IPS-18a (cell line): Measurements from ENCODE around the gene SAMD9.
"Not testable (repeated sequence)": the region's sequence is repeated elsewhere in the genome, so short reads cannot be mapped to it uniquely, and the experiment has no call there.

Source experiments
- H3K27ac ChIP-seq: one replicate; pipeline ENCODE4 v1.5.1; 2013; ENCODE audit warnings: low read length
- H3K27me3 ChIP-seq: one replicate; pipeline ENCODE4 v1.6.1; 2013; ENCODE audit warnings: mild to moderate bottlenecking, low read length; ENCODE audit not compliant: control insufficient read depth, insufficient read depth
- H3K36me3 ChIP-seq: one replicate; pipeline ENCODE4 v1.6.1; 2013; ENCODE audit warnings: low read depth, low read length; ENCODE audit not compliant: control insufficient read depth
- H3K4me1 ChIP-seq: one replicate; pipeline ENCODE4 v1.6.1; 2013; ENCODE audit warnings: low read depth, low read length; ENCODE audit not compliant: control insufficient read depth
- H3K4me3 ChIP-seq: one replicate; pipeline ENCODE4 v1.5.1; 2013; ENCODE audit warnings: low read length
- H3K9ac ChIP-seq: one replicate; pipeline ENCODE4 v1.6.1; 2013; ENCODE audit warnings: mild to moderate bottlenecking, low read length, moderate library complexity
- H3K9me3 ChIP-seq: one replicate; pipeline ENCODE4 v1.6.1; 2013; ENCODE audit warnings: low read depth, low read length; ENCODE audit not compliant: control insufficient read depth

The SAMD9 gene

GRCh38 chr7:93119191-93119905, 1.6 kb upstream of the SAMD9 start:
- Histone ChIP-seq H3K9me3 (no peaks in the 10 kb centered on the region), H3K4me1 (no peaks in the 10 kb centered on the region), H3K27me3 (no peaks in the 10 kb centered on the region), H3K9ac (no peak overlapping the region), H3K36me3 (no peaks in the 10 kb centered on the region), H3K27ac (no peak overlapping the region), H3K4me3 (no peak overlapping the region)

- H3K27me3 ChIP-seq, result no peaks in the 10 kb centered on the region
- H3K27ac ChIP-seq, result no peak overlapping the region
- no peaks in the 10 kb centered on the region for H3K4me1 ChIP-seq
- no peaks in the 10 kb centered on the region for H3K9me3 ChIP-seq
- H3K4me3 ChIP-seq, result no peak overlapping the region
- no peak overlapping the region for H3K9ac ChIP-seq
- no peaks in the 10 kb centered on the region for H3K36me3 ChIP-seq
Measured at GRCh38 chr7:93117327-93117726, 452 bp downstream of the SAMD9 start.

GRCh38 chr7:93115796-93116195, 2.0 kb downstream of the SAMD9 start:
- H3K4me3 ChIP-seq, result no peak overlapping the region
- H3K9me3 ChIP-seq, result no peaks in the 10 kb centered on the region
- H3K36me3 ChIP-seq, result no peaks in the 10 kb centered on the region
- no peak overlapping the region for H3K9ac ChIP-seq
- no peaks in the 10 kb centered on the region for H3K27me3 ChIP-seq
- no peak overlapping the region for H3K27ac ChIP-seq
- H3K4me1 ChIP-seq, result no peaks in the 10 kb centered on the region

- Histone ChIP-seq H3K4me1 (no peaks in the 10 kb centered on the region), H3K9me3 (no peaks in the 10 kb centered on the region), H3K27me3 (no peaks in the 10 kb centered on the region), H3K27ac (no peak overlapping the region), H3K4me3 (no peak overlapping the region), H3K9ac (no peak overlapping the region), H3K36me3 (no peaks in the 10 kb centered on the region)
Measured at GRCh38 chr7:93108003-93108402, 9.8 kb downstream of the SAMD9 start.

- H3K27me3 ChIP-seq, result no peaks in the 10 kb centered on the region
- H3K27ac ChIP-seq, result no peak overlapping the region
- no peaks in the 10 kb centered on the region for H3K9me3 ChIP-seq
- H3K4me1 ChIP-seq, result no peaks in the 10 kb centered on the region
- H3K4me3 ChIP-seq, result no peak overlapping the region
- H3K9ac ChIP-seq, result no peak overlapping the region
- H3K36me3 ChIP-seq, result no peaks in the 10 kb centered on the region
Measured at GRCh38 chr7:93097388-93097787, 20.4 kb downstream of the SAMD9 start.

- Histone ChIP-seq H3K27ac (no peak overlapping the region), H3K9me3 (no peaks in the 10 kb centered on the region), H3K36me3 (no peaks in the 10 kb centered on the region), H3K4me1 (no peaks in the 10 kb centered on the region), H3K27me3 (no peaks in the 10 kb centered on the region), H3K9ac (no peak overlapping the region), H3K4me3 (no peak overlapping the region)
Measured at GRCh38 chr7:93092757-93093370, 24.9 kb downstream of the SAMD9 start.

GRCh38 chr7:93073357-93073756, 44.4 kb downstream of the SAMD9 start:
- not testable (repeated sequence) for H3K27ac ChIP-seq, H3K27me3 ChIP-seq, H3K4me1 ChIP-seq, H3K4me3 ChIP-seq, H3K9ac ChIP-seq, H3K9me3 ChIP-seq, H3K36me3 ChIP-seq

GRCh38 chr7:93062599-93062998, 55.2 kb downstream of the SAMD9 start:
- Histone ChIP-seq H3K4me1 (no peaks in the 10 kb centered on the region), H3K27me3 (no peaks in the 10 kb centered on the region), H3K36me3 (no peaks in the 10 kb centered on the region), H3K4me3 (no peak overlapping the region), H3K27ac (no peak overlapping the region), H3K9me3 (peaks cover 3% of the 10 kb centered on the region), H3K9ac (no peak overlapping the region)

- no peaks in the 10 kb centered on the region for H3K27me3 ChIP-seq
Measured at GRCh38 chr7:93060865-93061264, 56.9 kb downstream of the SAMD9 start.

GRCh38 chr7:93060025-93060424, 57.8 kb downstream of the SAMD9 start:
- H3K36me3 ChIP-seq, result no peaks in the 10 kb centered on the region

More at GRCh38 chr7:93060865-93061264, 56.9 kb downstream of the SAMD9 start:
- no peaks in the 10 kb centered on the region for H3K9me3 ChIP-seq
- no peak overlapping the region for H3K27ac ChIP-seq
- H3K9ac ChIP-seq, result no peak overlapping the region
- H3K4me1 ChIP-seq, result no peaks in the 10 kb centered on the region
- no peak overlapping the region for H3K4me3 ChIP-seq
- H3K36me3 ChIP-seq, result no peaks in the 10 kb centered on the region

GRCh38 chr7:93056621-93057020, 61.2 kb downstream of the SAMD9 start:
- H3K36me3 ChIP-seq, H3K27ac ChIP-seq, H3K27me3 ChIP-seq, H3K9me3 ChIP-seq, H3K4me1 ChIP-seq, H3K9ac ChIP-seq, H3K4me3 ChIP-seq: not testable (repeated sequence)

More at GRCh38 chr7:93060025-93060424, 57.8 kb downstream of the SAMD9 start:
- Histone ChIP-seq H3K4me3 (no peak overlapping the region), H3K9me3 (no peaks in the 10 kb centered on the region), H3K9ac (no peak overlapping the region), H3K27ac (no peak overlapping the region), H3K4me1 (no peaks in the 10 kb centered on the region), H3K27me3 (no peaks in the 10 kb centered on the region)

GRCh38 chr7:93055543-93056107, 62.2 kb downstream of the SAMD9 start:
- H3K27ac ChIP-seq, result no peak overlapping the region
- H3K4me1 ChIP-seq, result no peaks in the 10 kb centered on the region
- H3K36me3 ChIP-seq, result no peaks in the 10 kb centered on the region
- no peak overlapping the region for H3K4me3 ChIP-seq
- no peaks in the 10 kb centered on the region for H3K27me3 ChIP-seq
- H3K9ac ChIP-seq, result no peak overlapping the region
- no peaks in the 10 kb centered on the region for H3K9me3 ChIP-seq
